GM19468 (cell line): Measurements from ENCODE around the gene GSS.

Source experiments
- ATAC-seq: cut with Tn5 transposase; IDR thresholded peaks from one replicate; pipeline ENCODE4 v1.9.1; 2021; ENCODE audit warnings: mild to moderate bottlenecking, moderate library complexity, moderate number of reproducible peaks; ENCODE audit not compliant: unreplicated experiment; ENCODE audit errors: extremely low read depth

Gene GSS

GRCh38 chr20:34955231-34956040 lies at the start of gene GSS, which contains the start of gene MYH7B:
Gene GSS, minus strand, starts transcription at chr20:34955806. Its CDS starts 3,954 bp downstream, at chr20:34951852.
Gene MYH7B, plus strand, starts transcription at chr20:34955868. Its CDS starts 22,138 bp downstream, at chr20:34978006.
- no peak for ATAC-seq

DNA sequence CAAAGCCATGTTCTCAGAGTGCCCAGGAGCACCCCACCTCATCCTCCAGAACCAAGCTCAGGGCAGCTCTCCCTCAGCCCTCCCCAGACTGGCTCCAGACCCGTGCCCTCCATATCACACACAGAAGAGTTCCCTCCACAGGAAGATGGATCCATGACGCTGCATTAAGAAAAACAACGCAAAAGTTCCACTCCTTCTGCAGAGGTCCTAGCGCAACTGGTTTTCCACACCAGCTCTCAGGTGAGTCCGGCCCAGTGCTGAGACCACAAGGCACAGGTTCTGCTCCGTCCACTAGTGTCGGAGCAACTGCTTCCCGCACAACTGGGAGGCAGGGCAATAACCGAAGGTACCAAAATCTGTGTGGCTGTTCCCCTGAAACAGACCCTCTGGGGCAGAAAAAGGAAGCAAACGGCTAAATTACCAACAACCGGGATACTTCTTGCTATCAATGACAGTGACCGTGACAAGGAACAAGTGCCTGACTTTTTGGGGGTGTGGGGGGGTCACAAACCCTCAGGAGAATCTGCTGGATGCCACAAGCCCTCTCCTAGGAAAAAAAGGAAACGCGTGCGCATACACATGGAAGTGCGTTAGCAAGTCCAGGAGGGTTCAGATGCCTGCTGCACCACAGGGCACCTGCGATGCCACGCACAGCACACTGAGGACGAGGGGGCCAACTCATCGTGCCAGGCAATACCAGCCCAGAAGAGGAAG lies 49.3 kb upstream of the GSS start:
- ATAC-seq, result no peak

DNA sequence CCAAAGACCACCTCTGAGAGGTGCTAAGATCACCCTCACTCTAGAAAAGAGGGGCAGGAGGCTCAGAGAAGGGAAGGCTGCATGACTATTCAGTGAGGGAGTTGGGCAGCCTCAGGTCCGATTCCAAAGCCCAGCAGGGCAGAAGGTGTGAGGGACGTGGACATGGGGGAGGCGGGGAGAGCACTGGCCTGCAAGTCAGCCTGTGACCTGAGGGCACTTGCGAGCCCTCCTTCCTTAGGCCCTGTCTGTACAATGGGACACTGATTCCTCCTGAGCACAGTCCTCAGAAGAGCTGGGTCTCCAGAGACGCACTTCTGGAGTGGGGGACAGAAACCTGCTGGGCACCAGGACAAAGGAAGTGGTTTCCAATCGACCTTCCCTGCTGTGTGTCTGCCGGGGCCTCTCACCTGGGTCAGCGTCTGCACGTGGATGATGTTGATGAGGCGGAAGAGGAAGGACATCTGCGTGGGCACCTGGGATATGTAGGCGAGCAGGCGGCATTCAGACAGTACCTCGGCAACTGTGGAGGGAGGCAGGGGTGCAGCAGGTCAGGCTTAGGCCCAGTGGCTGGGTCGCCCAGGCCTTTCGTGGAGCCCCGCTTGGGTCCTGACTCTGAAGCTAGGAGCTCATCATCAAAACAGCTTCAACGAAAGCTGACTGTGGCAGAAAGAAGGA lies 48.6 kb upstream of the GSS start:
- ATAC-seq, result no peak

GRCh38 chr20:35003211-35004031 lies 47.8 kb upstream of the GSS start:
- ATAC-seq, result no peak

DNA sequence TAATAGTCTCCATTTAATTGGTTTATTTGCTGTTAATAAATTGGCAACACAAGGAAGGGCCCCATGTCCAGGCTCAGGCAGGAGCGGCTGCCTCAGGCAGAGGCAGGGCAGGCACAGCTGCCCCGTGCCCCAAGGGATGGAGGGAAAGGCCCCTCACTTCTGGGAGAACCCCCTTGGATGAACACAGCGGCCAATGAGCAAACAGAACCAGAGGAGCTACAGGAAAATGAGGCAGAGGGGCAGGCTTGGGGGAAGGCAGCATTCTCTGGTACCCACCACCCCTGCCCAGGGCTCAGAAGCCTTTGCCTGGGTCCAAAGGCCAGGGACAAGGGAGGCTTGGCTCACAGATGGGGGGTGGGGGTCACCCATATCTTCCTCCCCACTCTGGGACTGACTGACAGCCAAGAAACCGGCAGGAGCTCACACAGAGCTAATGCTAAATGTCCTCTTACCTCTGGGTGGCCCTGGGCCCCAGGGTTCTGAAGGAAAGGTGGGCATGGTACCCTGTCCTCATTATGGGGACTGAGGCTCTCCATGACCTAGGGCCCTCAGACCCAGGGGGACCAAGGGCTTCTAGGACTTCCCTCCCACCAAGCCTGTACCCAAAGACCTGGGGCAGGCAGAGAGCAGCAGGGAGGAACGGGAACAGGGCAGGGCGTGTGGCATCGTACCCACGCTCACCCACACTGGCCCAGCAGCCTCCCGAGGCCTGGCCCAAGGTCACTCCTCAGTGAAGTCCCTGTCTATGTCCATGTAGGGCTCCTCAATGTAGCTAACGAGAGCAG lies 47.0 kb upstream of the GSS start:
- ATAC-seq, result no peak

DNA sequence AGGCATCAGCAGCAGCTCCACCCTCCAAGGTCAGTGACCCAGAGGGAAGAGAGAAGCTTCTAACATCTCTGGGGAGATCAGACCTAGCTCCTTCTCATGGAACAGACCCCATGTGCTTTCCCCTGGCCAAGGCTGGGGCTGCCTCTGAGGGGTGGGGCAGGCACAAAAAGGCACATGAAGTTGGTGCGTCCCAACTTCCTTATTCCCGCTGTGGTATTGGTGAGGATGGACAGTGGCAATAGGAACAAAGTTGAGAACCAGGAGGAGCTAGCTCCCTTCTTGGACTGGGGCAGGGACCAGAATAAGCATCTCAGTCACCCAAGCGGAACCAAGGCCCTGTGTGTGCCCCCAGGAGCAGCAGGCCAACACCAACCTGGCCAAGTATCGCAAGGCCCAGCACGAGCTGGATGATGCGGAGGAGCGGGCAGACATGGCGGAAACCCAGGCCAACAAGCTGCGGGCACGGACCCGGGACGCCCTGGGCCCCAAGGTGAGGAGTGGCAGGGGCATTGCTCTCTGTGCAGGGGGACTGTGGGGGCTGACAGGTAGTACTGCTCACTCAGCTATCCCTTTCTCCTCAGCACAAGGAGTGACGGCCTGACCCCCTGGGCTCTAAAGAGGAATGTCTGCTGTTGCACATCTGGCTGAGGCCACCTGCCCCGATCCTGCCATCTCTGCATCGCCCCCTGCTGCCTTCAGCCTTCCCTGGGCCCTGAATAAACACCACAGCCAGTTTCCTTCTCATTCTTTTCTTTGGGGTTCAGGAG lies 46.2 kb upstream of the GSS start:
- ATAC-seq, result no peak

- ATAC-seq, result no peak
These were observed 45.5 kb upstream of the GSS start for GRCh38 chr20:35000922-35001595.

DNA sequence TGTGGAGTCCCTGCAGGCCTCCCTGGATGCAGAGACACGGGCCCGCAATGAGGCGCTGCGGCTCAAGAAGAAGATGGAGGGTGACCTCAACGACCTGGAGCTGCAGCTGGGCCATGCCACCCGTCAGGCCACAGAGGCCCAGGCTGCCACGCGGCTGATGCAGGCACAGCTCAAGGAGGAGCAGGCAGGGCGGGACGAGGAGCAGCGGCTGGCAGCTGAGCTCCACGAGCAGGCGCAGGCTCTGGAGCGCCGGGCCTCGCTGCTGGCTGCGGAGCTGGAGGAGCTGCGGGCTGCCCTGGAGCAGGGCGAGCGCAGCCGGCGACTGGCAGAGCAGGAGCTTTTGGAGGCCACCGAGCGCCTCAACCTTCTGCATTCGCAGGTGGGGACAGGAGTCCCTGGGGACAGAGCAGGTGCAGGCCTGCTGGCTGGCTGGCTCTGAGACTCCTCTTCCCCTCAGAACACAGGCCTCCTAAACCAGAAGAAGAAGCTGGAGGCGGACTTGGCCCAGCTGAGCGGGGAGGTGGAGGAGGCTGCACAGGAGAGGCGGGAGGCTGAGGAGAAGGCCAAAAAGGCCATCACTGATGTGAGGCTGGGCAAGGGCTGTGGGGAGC lies 44.8 kb upstream of the GSS start:
- no peak for ATAC-seq

DNA sequence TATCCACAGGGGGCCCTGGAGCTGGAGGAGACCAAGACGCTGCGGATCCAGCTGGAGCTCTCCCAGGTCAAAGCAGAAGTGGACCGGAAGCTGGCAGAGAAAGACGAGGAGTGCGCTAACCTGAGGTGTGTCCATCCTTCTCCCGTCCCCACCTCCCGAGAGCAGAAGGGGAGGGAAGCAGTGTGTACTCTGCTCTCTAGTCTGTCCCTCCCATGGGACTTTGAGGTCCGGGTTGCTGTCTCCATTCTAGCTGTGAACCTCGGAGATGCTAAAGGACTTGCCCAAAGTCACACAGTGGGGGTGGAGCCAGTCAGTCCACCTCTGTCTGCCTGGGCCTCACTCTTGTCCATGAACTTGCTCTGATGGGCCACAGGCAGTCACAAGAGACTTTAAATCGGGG lies 44.2 kb upstream of the GSS start:
- ATAC-seq, result no peak

DNA sequence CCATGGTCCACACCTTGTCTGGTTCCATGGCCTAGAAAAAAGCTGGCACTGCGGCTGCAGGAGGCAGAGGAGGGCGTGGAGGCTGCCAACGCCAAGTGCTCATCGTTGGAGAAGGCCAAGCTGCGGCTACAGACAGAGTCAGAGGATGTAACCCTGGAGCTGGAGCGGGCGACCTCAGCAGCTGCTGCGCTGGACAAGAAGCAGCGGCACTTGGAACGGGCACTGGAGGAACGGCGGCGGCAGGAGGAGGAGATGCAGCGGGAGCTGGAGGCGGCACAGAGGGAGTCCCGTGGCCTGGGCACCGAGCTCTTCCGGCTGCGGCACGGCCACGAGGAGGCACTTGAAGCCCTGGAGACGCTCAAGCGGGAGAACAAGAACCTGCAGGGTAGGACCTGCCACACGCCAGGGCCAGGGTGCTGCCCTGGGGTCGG lies 43.4 kb upstream of the GSS start:
- no peak for ATAC-seq

DNA sequence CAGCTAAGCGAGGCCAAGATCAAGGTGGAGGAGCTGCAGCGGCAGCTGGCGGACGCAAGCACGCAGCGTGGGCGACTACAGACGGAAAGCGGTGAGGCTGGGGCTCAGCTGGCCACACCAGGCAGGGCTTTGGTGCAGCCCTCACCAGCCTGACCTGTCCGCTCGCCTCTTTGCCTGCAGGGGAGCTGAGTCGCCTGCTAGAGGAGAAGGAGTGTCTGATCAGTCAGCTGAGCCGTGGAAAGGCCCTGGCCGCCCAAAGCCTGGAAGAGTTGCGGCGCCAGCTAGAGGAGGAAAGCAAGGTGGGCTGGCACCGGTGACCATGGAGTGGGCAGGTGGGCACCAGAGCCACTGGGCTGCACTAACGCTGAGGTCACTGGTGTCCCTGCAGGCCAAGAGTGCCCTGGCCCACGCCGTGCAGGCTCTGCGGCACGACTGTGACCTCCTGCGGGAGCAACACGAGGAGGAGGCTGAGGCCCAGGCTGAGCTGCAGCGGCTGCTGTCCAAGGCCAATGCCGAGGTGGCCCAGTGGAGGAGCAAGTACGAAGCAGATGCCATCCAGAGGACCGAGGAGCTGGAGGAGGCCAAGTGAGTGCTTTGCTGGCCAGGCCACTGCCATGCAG lies 42.8 kb upstream of the GSS start:
- ATAC-seq, result no peak

DNA sequence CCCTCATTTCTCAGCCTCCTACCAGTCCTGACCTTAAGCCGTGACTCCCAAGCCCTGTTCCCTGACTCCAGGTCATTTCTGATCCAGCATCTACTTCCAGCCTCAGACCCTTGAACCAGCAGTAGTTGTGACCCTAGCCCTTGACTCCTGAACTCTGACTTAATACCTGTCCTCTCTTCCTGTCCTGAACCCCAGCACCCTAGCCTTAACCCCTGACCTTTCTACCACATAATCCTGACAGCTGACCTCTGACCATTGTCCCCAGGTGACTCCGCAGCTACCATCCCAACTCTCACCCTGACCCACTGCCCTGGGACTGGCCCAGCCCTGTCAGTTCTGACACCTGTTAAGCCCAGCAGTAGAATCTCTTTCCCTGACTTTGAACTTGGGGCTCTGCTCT lies 42.2 kb upstream of the GSS start:
- ATAC-seq, result no peak

GRCh38 chr20:34997131-34997561 lies 41.5 kb upstream of the GSS start:
- no peak for ATAC-seq

DNA sequence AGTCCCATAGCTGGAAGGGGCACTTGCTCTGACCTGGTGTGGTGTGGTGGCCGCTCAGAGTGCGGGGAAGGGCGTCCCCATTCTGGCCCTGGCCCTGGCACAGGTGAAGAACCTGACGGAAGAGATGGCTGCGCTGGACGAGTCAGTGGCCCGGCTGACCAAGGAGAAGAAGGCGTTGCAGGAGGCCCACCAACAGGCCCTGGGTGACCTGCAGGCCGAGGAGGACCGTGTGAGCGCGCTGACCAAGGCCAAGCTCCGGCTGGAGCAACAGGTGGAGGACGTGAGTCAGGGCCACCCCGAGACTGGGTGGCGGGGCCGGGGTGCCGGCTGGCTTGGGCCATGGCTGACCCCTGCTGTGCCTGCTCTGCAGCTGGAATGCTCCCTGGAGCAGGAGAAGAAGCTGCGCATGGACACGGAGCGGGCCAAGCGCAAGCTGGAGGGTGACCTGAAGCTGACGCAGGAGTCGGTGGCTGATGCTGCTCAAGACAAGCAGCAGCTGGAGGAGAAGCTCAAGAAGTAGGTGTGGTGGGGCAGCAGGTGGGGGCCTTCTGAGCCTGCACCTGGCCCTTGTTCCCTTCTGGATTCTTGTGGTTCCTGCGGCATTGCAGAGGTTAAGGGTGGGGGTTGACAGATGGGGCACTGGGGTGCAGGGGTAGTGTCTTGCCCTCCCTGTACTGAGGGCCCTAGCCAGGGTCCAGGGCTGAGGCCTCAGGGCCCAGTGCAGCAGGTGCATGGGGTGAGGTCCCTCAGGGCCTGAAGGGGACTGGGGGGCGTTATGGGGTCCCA lies 40.8 kb upstream of the GSS start:
- ATAC-seq, result no peak

GRCh38 chr20:34995696-34996095 lies 40.1 kb upstream of the GSS start:
- no peak for ATAC-seq

DNA sequence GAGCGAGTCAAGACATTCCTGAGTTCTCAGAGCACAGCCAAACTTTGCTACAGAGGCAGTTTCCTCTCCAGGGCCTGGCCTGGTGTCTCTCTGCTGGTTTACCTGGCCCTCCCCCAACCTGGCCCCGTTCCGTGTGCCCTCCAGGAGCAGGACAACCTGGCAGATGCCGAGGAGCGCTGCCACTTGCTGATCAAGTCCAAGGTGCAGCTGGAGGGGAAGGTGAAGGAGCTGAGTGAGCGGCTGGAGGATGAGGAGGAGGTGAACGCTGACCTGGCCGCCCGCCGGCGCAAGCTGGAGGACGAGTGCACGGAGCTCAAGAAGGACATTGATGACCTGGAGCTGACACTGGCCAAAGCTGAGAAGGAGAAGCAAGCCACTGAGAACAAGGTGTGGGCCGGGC lies 39.6 kb upstream of the GSS start:
- ATAC-seq, result no peak
